KMS-11 (cell line): ENCODE results near the gene UBASH3A.

ENCODE experiments used
- H2AFZ ChIP-seq: fragments of 200-600 bp; sonication (generic); 2 replicates; pipeline ENCODE4 v1.6.1; 2016; ENCODE audit warnings: antibody characterized with exemption, mixed run types, low read depth
- H3K27ac ChIP-seq: fragments of 200-600 bp; sonication (generic); 2 replicates; pipeline ENCODE4 v1.6.1; 2016; ENCODE audit warnings: mild to moderate bottlenecking, mixed run types
- H3K27me3 ChIP-seq: fragments of 200-600 bp; sonication (generic); 2 replicates; pipeline ENCODE4 v1.6.1; 2017; ENCODE audit warnings: mild to moderate bottlenecking, low read depth, mixed run types, moderate library complexity; ENCODE audit not compliant: insufficient read depth
- H3K36me3 ChIP-seq: fragments of 200-600 bp; sonication (generic); 2 replicates; pipeline ENCODE4 v1.6.1; 2017; ENCODE audit warnings: mild to moderate bottlenecking, mixed run types; ENCODE audit not compliant: insufficient read depth
- H3K4me1 ChIP-seq: fragments of 200-600 bp; sonication (generic); 2 replicates; pipeline ENCODE4 v1.6.1; 2016; ENCODE audit warnings: mild to moderate bottlenecking, low read depth, mixed run types; ENCODE audit not compliant: poor library complexity, severe bottlenecking
- H3K4me2 ChIP-seq: fragments of 200-600 bp; sonication (generic); 2 replicates; pipeline ENCODE4 v1.7.0; 2016; ENCODE audit warnings: mild to moderate bottlenecking, mixed run types
- H3K4me3 ChIP-seq: fragments of 200-600 bp; sonication (generic); IDR thresholded peaks from 2 replicates; pipeline ENCODE4 v1.6.1; 2017; ENCODE audit warnings: low read depth, low read length, mixed read lengths; ENCODE audit not compliant: insufficient read depth
- H3K79me2 ChIP-seq: fragments of 200-600 bp; sonication (generic); 2 replicates; pipeline ENCODE4 v1.6.1; 2016; ENCODE audit warnings: low read depth, mixed run types; ENCODE audit not compliant: insufficient read depth
- H3K9ac ChIP-seq: fragments of 200-600 bp; sonication (generic); 2 replicates; pipeline ENCODE4 v1.6.1; 2016; ENCODE audit warnings: mild to moderate bottlenecking, mixed run types
- H4K20me1 ChIP-seq: fragments of 200-600 bp; sonication (generic); 2 replicates; pipeline ENCODE4 v1.6.1; 2016; ENCODE audit warnings: mild to moderate bottlenecking, mixed run types; ENCODE audit not compliant: insufficient read depth
- TF ChIP-seq, protein P1 (sequence below): fragments of 200-600 bp; sonication (generic); conservative IDR thresholded peaks from 2 replicates; pipeline ENCODE4 v1.6.1; 2017; ENCODE audit warnings: low read depth, mild to moderate bottlenecking, antibody characterized with exemption, low read length, moderate library complexity, mixed read lengths

Gene UBASH3A

DNA sequence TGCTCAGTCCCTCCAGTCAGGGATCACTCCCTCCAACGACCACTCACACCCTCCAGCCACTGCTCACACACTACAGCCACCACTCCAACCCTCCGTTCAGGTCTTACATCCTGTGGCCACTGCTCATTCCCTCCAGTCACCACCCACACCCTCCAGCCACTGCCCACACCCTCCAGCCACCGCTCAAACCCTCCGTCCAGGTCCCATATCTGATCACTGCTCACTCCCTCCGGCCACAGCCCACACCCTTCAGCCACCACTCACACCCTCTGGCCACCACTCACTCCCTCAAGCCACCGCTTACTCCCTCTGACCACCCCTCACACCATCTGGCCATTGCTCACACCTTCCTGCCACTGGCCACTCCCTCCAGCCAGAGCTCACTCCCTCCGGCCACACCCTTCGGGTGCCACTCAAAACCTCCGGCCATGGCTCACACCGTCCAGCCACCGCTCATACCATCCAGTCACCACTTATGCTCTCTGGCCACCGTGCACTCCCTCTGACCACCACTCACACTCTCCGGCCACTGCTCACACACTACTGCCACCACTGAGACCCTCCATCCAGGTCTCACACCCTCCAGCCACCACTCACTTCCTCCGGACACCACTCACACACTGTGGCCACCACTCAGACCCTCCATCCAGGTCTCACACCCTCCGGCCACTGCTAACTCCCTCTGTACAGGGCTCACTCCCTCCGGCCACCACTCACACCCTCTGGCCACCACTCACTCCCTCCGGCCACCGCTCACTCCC is 32.6 kb upstream of the UBASH3A start:
- no peak overlapping the region for H3K9ac ChIP-seq
- no peak overlapping the region for H3K4me3 ChIP-seq

DNA sequence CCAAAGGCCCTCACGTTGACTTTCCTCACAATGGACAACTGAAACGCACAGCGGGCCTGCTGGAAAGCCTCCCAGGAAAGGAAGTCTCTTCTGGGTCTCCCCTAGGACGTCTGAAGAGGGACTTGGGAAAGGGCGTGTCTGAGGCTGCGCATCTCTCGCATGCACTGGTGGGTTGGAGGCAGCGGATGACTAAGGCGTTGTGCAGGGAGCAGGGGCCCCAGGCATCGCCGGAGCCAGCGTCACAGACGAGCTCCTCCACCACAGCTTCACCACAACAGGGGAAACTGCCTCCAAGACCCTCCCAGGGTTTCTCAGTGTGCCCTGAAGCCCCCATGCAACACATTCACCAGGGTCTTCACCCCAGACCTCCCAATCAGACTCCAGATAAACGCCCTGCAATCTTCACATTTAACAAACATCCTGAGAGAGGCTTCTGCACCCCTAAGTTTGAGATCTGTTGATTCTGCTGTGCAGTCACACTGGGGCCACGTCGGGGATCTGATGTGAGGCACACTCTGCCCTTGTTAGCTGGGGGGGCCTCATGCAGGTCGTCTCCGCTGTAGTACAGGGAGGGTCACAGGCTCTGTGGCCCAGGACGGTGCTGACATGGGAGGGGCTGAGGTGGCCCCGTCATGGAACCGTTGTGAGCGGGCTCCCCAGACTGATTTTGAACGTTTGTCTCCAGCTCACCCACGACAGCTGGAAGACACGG is 30.4 kb upstream of the UBASH3A start:
- Histone ChIP-seq H3K27me3 (peaks cover 60% of the 10 kb centered on the region), H3K4me1 (no peaks in the 10 kb centered on the region), H4K20me1 (no peaks in the 10 kb centered on the region), H3K36me3 (no peaks in the 10 kb centered on the region), H3K4me2 (no peak overlapping the region), H3K27ac (no peak overlapping the region), H3K79me2 (no peaks in the 10 kb centered on the region), H2AFZ (no peak overlapping the region), H3K4me3 (no peak overlapping the region), H3K9ac (no peak overlapping the region)
- TF ChIP-seq, protein P1, sequence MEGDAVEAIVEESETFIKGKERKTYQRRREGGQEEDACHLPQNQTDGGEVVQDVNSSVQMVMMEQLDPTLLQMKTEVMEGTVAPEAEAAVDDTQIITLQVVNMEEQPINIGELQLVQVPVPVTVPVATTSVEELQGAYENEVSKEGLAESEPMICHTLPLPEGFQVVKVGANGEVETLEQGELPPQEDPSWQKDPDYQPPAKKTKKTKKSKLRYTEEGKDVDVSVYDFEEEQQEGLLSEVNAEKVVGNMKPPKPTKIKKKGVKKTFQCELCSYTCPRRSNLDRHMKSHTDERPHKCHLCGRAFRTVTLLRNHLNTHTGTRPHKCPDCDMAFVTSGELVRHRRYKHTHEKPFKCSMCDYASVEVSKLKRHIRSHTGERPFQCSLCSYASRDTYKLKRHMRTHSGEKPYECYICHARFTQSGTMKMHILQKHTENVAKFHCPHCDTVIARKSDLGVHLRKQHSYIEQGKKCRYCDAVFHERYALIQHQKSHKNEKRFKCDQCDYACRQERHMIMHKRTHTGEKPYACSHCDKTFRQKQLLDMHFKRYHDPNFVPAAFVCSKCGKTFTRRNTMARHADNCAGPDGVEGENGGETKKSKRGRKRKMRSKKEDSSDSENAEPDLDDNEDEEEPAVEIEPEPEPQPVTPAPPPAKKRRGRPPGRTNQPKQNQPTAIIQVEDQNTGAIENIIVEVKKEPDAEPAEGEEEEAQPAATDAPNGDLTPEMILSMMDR: no peak

More for the DNA sequence above, 32.6 kb upstream of the UBASH3A start:
- Histone ChIP-seq H3K4me2 (no peak overlapping the region), H4K20me1 (no peaks in the 10 kb centered on the region), H3K27me3 (peaks cover 53% of the 10 kb centered on the region), H2AFZ (no peak overlapping the region), H3K36me3 (no peaks in the 10 kb centered on the region), H3K79me2 (no peaks in the 10 kb centered on the region), H3K27ac (no peak overlapping the region), H3K4me1 (no peaks in the 10 kb centered on the region)
- TF ChIP-seq, protein P1: no peak

DNA sequence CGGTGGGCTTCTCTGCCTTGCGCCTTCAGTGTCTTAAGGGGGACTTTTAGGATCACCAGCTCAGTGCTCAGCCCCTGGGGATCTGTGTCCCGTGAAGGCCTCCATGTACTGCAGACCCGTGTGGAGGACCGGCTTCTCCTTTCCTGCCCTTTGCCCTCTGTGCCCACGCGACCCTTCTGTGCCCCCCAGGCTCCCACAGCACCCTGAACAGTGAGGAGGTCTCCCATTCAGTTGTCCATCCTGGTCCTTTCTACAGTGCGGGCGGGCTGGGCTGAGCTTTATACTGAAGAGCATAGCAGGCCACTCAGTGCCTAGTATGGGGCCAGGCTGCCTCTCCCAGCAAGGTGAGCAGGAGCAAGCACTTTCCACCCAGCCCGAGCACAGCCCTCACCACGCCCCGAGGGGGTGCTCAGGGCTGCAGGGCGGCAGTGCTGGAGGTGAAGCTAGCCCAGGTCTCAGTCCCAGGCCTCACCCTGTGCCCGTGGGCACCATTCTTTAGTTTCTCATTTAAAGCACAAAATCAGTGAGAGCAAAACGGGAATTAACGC is 29.7 kb upstream of the UBASH3A start:
- Histone ChIP-seq H2AFZ (no peak overlapping the region), H3K27me3 (peaks cover 59% of the 10 kb centered on the region), H3K79me2 (no peaks in the 10 kb centered on the region), H3K4me3 (no peak overlapping the region), H3K36me3 (no peaks in the 10 kb centered on the region), H3K27ac (no peak overlapping the region), H3K4me2 (no peak overlapping the region), H4K20me1 (no peaks in the 10 kb centered on the region), H3K4me1 (no peaks in the 10 kb centered on the region), H3K9ac (no peak overlapping the region)
- TF ChIP-seq, protein P1: no peak

DNA sequence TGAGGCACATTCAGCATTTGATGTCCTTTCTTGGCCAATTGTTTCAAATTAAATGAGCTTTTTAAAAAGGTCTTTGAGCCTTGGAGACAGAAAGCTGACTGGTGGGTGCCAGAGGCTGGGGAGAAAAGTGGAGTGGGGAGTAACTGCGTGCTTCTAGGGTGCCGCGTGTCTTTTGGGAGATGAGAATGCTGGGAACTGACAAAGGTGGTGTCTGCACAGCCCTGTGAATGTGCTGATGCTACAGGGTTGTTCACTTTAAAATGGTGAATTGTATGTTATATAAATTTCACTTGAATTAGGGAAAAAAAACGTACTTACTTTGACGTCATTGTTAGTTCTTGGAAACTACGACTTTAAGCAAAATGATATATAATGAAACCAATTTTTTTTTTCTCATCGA is 29.2 kb upstream of the UBASH3A start:
- Histone ChIP-seq H3K79me2 (no peaks in the 10 kb centered on the region), H2AFZ (no peak overlapping the region), H3K27ac (no peak overlapping the region), H3K36me3 (no peaks in the 10 kb centered on the region), H3K4me3 (no peak overlapping the region), H4K20me1 (no peaks in the 10 kb centered on the region), H3K27me3 (peaks cover 60% of the 10 kb centered on the region), H3K4me1 (no peaks in the 10 kb centered on the region), H3K9ac (no peak overlapping the region), H3K4me2 (no peak overlapping the region)
- TF ChIP-seq, protein P1: no peak
